DND-41 (cell line): ENCODE measurements around the gene IFI6.

Experiments
- CTCF ChIP-seq: IDR thresholded peaks from 2 replicates; pipeline ENCODE4 v1.5.1; 2012; ENCODE audit warnings: borderline replicate concordance, low read length, moderate library complexity, mild to moderate bottlenecking; ENCODE audit not compliant: poor library complexity, severe bottlenecking; ENCODE audit errors: extremely low read depth
- EZH2 ChIP-seq: IDR thresholded peaks from 3 replicates; pipeline ENCODE4 v1.6.1; 2012; ENCODE audit warnings: borderline replicate concordance, low read depth, mild to moderate bottlenecking, moderate library complexity, low read length, inconsistent platforms; ENCODE audit not compliant: severe bottlenecking

- TF ChIP-seq CTCF (no peak), EZH2 (no peak)
These were observed 44.4 kb upstream of the IFI6 start for GRCh38 chr1:27716262-27716895.
